Activated naive CD8-positive, alpha-beta T cell treated with anti-CD3 and anti-CD28 coated beads, Interleukin-2, amount 10 ng/mL, durations not matched to agents 7 days and 5 days (primary cell): ENCODE measurements around the gene ADARB1. TPM values are rescaled to one million over a fixed set of nuclear protein-coding genes. Genes with fewer than 3 reads are reported as not detected.

Source experiments
- ATAC-seq: fragments of 150-1000 bp; cut with Tn5 transposase; one replicate; pipeline ENCODE4 v1.10.0; 2021; ENCODE audit warnings: low read depth, moderate library complexity
- POLR2A ChIA-PET: fragments of 350-600 bp; sonication (Branson Sonifier 250); formaldehyde crosslinking; loops from one replicate; lab custom pipeline; 2021; ENCODE audit warnings: antibody characterized with exemption; lab: Charles Lee
- DNase-seq: peaks from one replicate; pipeline ENCODE4 v3.0.0; 2021
- H3K27ac Mint-ChIP-seq: one replicate; pipeline ENCODE4 v1.8.0; 2022; ENCODE audit warnings: mild to moderate bottlenecking, mixed read lengths
- H3K27me3 Mint-ChIP-seq: one replicate; pipeline ENCODE4 v1.8.0; 2022; ENCODE audit warnings: mild to moderate bottlenecking, moderate library complexity, mixed read lengths
- H3K36me3 Mint-ChIP-seq: one replicate; pipeline ENCODE4 v1.8.0; 2021; ENCODE audit warnings: mild to moderate bottlenecking, mixed read lengths
- H3K4me1 Mint-ChIP-seq: one replicate; pipeline ENCODE4 v1.8.0; 2021; ENCODE audit warnings: mixed read lengths
- H3K4me3 Mint-ChIP-seq: one replicate; pipeline ENCODE4 v1.8.0; 2022; ENCODE audit warnings: mild to moderate bottlenecking, moderate library complexity, mixed read lengths
- H3K9me3 Mint-ChIP-seq: one replicate; pipeline ENCODE4 v1.8.0; 2021; ENCODE audit warnings: mixed read lengths
- total RNA-seq, 2 experiments: library from RNA; stranded (reverse); gene quantifications; one replicate each; pipeline ENCODE4 v1.2.3, GENCODE V29; 2021

The ADARB1 gene
- total RNA-seq, 2 experiments from 2014 or later = 48.3 to 48.4 TPM

GRCh38 chr21:45090966-45091365, 16.6 kb downstream of the ADARB1 start:
- Mint-ChIP-seq H3K4me1 (peaks cover 54% of the 10 kb centered on the region), H3K27me3 (no peaks in the 10 kb centered on the region), H3K9me3 (no peaks in the 10 kb centered on the region), H3K27ac (no peak overlapping the region), H3K4me3 (no peak overlapping the region), H3K36me3 (peaks cover 10% of the 10 kb centered on the region)
- DNase-seq (no peak), ATAC-seq (no peak)
- POLR2A ChIA-PET = no interaction called here

DNA sequence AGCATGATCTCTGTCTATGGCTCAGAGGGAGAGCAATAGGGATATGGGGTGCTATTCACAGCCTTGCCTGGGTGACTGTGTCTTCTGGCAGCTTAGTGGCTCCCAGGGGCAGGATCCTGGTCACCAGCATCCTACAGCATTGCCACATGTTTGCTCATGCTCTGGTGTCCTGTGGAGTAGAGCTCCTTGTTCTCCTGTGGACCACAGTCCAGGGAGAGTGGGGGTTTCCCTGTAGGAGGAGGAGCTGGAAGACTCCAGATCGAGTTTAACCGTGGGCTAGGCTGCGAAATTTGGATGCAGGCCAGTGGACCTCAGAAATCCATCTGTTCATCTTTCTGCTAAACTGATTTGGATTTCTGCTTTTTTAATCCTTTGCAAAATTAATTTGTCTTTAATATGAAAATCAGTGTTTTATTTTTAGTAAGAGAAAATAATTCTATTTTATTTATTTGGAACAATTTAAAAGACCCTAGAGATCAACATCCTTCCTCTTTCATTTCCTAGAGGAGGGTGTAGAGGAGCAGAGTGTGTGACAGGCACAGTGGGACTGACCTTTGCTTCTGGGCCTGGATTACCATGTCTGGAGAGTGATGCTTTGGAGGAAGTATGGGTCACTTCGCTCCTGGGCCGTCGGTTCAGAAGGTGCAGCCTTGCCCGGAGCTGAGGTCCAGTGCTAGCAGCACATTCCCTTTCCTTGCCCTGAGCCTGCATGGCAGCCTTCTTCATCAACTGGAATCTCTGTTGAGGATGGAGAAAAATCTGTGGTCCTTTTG, 17.4 kb downstream of the ADARB1 start:
- ATAC-seq (no peak), DNase-seq (no peak)
- H3K4me3 Mint-ChIP-seq = no peak overlapping the region
- H3K36me3 Mint-ChIP-seq = peaks cover 12% of the 10 kb centered on the region
- H3K4me1 Mint-ChIP-seq = peaks cover 46% of the 10 kb centered on the region
- no peak overlapping the region for H3K27ac Mint-ChIP-seq
- no peaks in the 10 kb centered on the region for H3K27me3 Mint-ChIP-seq
- POLR2A ChIA-PET = no interaction called here
- no peaks in the 10 kb centered on the region for H3K9me3 Mint-ChIP-seq

DNA sequence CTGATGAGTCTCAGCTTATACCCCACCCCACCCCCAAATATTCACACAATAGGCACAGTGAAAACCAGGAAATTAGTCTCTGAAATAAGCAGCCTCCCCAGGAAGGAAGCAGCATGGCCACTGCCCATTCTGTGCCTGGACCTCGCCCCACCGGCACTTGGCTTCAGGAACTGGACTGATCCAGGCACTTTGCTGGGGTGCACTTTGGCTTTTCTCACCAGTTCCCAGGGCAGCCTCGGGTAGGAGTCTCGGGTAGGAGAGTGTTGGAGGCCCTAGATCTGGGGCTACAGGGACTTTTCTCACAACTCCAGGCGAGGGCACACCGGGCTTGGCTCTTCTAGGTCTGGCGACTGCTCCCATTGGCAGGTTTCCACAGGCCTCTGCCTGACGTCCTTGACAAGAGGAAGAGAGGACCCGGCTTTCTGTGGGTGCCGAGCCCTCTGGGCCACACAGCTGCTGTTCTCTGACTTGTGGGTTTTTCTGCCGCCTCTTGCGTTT, 18.7 kb downstream of the ADARB1 start:
- POLR2A ChIA-PET = no interaction called here
- H3K9me3 Mint-ChIP-seq = no peaks in the 10 kb centered on the region
- peaks cover 38% of the 10 kb centered on the region for H3K4me1 Mint-ChIP-seq
- no peaks in the 10 kb centered on the region for H3K27me3 Mint-ChIP-seq
- no peak for DNase-seq
- peaks cover 9% of the 10 kb centered on the region for H3K36me3 Mint-ChIP-seq
- ATAC-seq = peak; percentile 37
- no peak overlapping the region for H3K27ac Mint-ChIP-seq
- peak overlapping the region; percentile 7 for H3K4me3 Mint-ChIP-seq

GRCh38 chr21:45094412-45094811, 20.0 kb downstream of the ADARB1 start:
- Mint-ChIP-seq H3K27me3 (no peaks in the 10 kb centered on the region), H3K4me3 (no peak overlapping the region), H3K36me3 (peaks cover 9% of the 10 kb centered on the region), H3K4me1 (peaks cover 33% of the 10 kb centered on the region), H3K9me3 (no peaks in the 10 kb centered on the region), H3K27ac (no peak overlapping the region)
- DNase-seq (no peak), ATAC-seq (no peak)
- POLR2A ChIA-PET = interaction anchor here (1.0 kb wide), 1 partner anchor 10 kb away, joined by 3 read pairs; no protein-coding TSS in a partner anchor

DNA sequence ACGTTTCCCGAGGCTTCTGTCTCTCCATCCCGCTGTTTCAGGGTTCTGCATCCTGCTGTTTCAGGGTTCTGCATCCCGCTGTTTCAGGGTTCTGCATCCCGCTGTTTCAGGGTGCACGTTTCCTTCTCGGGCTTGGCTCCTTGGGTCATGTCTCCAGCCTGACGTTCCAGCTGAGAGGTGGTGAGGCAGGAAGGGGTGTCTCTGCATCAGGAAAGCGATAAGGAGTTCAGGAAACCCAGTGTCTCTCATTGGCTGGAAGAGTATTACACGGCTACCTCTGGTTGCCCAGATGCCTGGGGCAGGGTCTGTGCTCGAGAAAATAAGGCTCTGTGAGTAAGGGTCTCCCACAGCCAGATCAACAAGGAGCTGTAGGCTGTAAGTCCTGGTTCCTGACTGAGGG, 21.1 kb downstream of the ADARB1 start:
- H3K36me3 Mint-ChIP-seq = peaks cover 4% of the 10 kb centered on the region
- no peak for ATAC-seq
- no peak overlapping the region for H3K27ac Mint-ChIP-seq
- H3K4me3 Mint-ChIP-seq = no peak overlapping the region
- POLR2A ChIA-PET = no interaction called here
- H3K27me3 Mint-ChIP-seq = no peaks in the 10 kb centered on the region
- H3K4me1 Mint-ChIP-seq = peaks cover 28% of the 10 kb centered on the region
- DNase-seq = no peak
- H3K9me3 Mint-ChIP-seq = no peaks in the 10 kb centered on the region

DNA sequence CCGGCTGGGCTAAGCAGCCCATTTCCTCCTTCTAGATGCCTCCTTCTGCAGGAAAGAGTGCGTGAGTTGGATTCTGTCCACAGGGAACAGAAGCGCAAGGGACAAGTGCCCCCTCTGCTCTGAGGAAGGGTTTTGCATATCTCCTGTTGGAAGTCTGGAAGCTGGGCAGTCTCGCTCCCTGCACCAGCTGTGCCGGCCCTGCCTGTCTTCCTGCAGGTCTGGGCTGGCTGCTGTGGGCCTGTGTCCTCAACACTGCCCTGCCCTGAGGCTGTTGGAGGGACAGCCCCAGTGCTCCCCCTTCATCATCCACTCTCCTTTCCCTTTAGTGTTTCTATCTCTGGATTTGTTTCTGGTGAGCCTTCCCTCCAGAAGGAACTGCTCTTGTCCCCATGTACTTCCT, 21.8 kb downstream of the ADARB1 start:
- POLR2A ChIA-PET = no interaction called here
- no peaks in the 10 kb centered on the region for H3K27me3 Mint-ChIP-seq
- peaks cover 1% of the 10 kb centered on the region for H3K36me3 Mint-ChIP-seq
- H3K27ac Mint-ChIP-seq = peak overlapping the region; percentile 64
- H3K4me1 Mint-ChIP-seq = peaks cover 24% of the 10 kb centered on the region
- no peaks in the 10 kb centered on the region for H3K9me3 Mint-ChIP-seq
- ATAC-seq = no peak
- H3K4me3 Mint-ChIP-seq = no peak overlapping the region
- DNase-seq = no peak

DNA sequence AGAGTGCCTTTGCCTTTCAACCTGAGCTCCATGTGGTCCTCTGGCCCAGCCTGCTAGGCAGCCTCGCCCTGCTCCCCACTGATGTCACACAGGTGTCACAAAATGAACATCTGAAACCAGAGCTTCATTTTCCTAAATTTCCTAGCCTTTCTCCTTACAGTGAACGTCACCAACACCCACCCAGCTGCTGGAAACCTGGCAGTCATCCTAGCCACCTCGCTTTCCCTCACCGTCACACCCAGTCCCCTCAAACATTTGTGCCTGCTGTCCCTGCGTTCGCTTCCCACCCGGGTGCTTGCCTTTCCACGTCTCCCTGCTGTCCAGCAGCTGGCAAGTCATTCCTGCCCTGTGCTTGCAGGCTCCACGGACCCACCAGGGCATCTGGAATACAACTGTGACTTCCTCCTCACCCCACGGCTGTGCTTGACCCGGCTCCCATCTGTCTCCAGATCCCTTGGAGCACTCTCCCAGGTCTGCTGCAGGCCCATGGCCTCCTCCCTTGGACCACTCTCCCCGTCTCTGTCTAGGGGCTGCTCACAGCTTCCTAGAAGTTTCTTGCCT, 23.5 kb downstream of the ADARB1 start:
- Mint-ChIP-seq H3K36me3 (peaks cover 1% of the 10 kb centered on the region), H3K27ac (no peak overlapping the region), H3K27me3 (no peaks in the 10 kb centered on the region), H3K9me3 (no peaks in the 10 kb centered on the region), H3K4me1 (peaks cover 26% of the 10 kb centered on the region), H3K4me3 (no peak overlapping the region)
- POLR2A ChIA-PET = interaction anchor here (0.9 kb wide), 1 partner anchor 23 kb away, joined by 3 read pairs; the partner anchor contains the start of gene ADARB1
- no peak for DNase-seq
- no peak for ATAC-seq

DNA sequence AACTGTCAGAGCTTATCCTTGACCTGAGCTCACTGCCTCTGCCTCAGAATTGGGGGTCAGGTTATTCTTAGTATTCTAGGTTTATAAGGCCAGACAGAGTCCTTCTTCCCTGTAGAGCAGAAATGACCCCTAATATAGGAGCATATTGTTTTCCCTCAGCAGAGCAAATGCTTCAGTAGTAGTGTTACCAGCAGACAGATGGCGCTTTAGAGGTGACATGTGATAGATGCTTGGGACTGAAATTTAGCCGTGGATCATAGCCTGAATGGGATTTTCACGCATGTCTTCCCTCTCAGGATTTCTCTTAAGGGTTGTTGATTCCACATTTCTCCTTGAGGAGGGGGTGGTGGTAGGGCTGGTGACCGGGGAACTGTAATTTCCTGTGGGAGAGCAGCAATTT, 24.5 kb downstream of the ADARB1 start:
- Mint-ChIP-seq H3K4me3 (no peak overlapping the region), H3K27ac (no peak overlapping the region), H3K27me3 (no peaks in the 10 kb centered on the region), H3K4me1 (peaks cover 19% of the 10 kb centered on the region), H3K9me3 (no peaks in the 10 kb centered on the region), H3K36me3 (peaks cover 1% of the 10 kb centered on the region)
- ATAC-seq = peak; percentile 33
- no peak for DNase-seq
- POLR2A ChIA-PET = no interaction called here

DNA sequence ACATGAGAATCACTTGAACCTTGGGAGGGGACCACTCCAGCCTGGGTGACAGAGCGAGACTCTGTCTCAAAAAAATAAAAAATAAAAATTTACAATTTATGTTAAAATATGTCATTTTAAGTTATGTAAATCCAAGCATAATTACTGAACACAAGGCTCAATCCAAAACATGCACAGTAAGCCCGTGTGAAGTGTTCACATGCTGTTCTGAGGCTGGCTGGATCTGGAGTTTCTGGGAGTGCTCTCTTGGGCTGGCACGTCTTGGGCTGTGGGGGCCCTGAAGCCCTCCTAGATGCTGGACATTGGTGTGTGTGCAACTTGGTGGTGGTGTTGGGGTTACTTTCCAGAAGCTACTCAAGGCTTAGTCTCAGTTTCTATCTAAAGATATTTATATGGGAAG, 25.2 kb downstream of the ADARB1 start:
- Mint-ChIP-seq H3K36me3 (peaks cover 4% of the 10 kb centered on the region), H3K27me3 (no peaks in the 10 kb centered on the region), H3K27ac (no peak overlapping the region), H3K9me3 (no peaks in the 10 kb centered on the region), H3K4me3 (no peak overlapping the region), H3K4me1 (peaks cover 26% of the 10 kb centered on the region)
- no peak for DNase-seq
- POLR2A ChIA-PET = no interaction called here
- ATAC-seq = no peak

DNA sequence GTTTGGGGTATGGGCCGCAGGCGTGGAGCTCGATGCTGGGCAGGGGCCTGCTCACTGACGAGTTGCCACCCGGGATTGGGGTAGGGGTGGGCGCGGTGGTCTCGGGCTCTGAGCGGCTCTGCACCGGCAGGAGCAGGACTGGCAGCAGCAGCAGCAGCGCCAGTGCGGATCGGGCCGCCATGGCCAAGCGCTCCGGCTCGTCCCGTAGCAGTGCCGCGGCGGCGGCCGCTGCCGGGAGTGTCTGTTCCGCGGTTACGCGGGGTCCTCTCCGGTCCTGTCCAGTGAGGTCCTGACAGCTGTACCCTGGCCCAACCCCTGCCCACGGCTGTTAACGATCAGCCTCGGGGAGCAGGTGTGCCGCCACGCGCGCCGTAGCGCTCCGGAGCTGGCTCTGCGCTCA, 26.5 kb downstream of the ADARB1 start:
- POLR2A ChIA-PET = no interaction called here
- no peak for ATAC-seq
- H3K36me3 Mint-ChIP-seq = peaks cover 4% of the 10 kb centered on the region
- no peaks in the 10 kb centered on the region for H3K27me3 Mint-ChIP-seq
- H3K9me3 Mint-ChIP-seq = no peaks in the 10 kb centered on the region
- peaks cover 39% of the 10 kb centered on the region for H3K4me1 Mint-ChIP-seq
- H3K27ac Mint-ChIP-seq = no peak overlapping the region
- H3K4me3 Mint-ChIP-seq = no peak overlapping the region
- no peak for DNase-seq

- POLR2A ChIA-PET = interaction anchor here (0.6 to 1.3 kb wide), 2 partner anchors 24 to 168 kb away, joined by 3 read pairs; no protein-coding TSS in a partner anchor
- H3K36me3 Mint-ChIP-seq = peaks cover 3% of the 10 kb centered on the region
- no peaks in the 10 kb centered on the region for H3K27me3 Mint-ChIP-seq
- no peak overlapping the region for H3K4me3 Mint-ChIP-seq
- ATAC-seq (no peak), DNase-seq (no peak)
- no peak overlapping the region for H3K27ac Mint-ChIP-seq
- peaks cover 44% of the 10 kb centered on the region for H3K4me1 Mint-ChIP-seq
- no peaks in the 10 kb centered on the region for H3K9me3 Mint-ChIP-seq
Measured at GRCh38 chr21:45102391-45102932, 28.1 kb downstream of the ADARB1 start.

GRCh38 chr21:45103971-45104520, 29.7 kb downstream of the ADARB1 start:
- DNase-seq = no peak
- POLR2A ChIA-PET = interaction anchor here (1.5 kb wide), 1 partner anchor 10 kb away, joined by 3 read pairs; no protein-coding TSS in a partner anchor
- peaks cover 5% of the 10 kb centered on the region for H3K36me3 Mint-ChIP-seq
- no peak for ATAC-seq
- peak overlapping the region; percentile 1 for H3K4me3 Mint-ChIP-seq
- peaks cover 43% of the 10 kb centered on the region for H3K4me1 Mint-ChIP-seq
- H3K27me3 Mint-ChIP-seq = no peaks in the 10 kb centered on the region
- H3K9me3 Mint-ChIP-seq = peaks cover 2% of the 10 kb centered on the region
- H3K27ac Mint-ChIP-seq = peak overlapping the region; percentile 37

GRCh38 chr21:45104560-45104959, 30.2 kb downstream of the ADARB1 start:
- no peaks in the 10 kb centered on the region for H3K27me3 Mint-ChIP-seq
- peaks cover 2% of the 10 kb centered on the region for H3K9me3 Mint-ChIP-seq
- DNase-seq = no peak
- H3K27ac Mint-ChIP-seq = peak overlapping the region; percentile 44
- H3K36me3 Mint-ChIP-seq = peaks cover 5% of the 10 kb centered on the region
- ATAC-seq = peak; percentile 54
- POLR2A ChIA-PET = interaction anchor here (1.5 kb wide), 1 partner anchor 11 kb away, joined by 3 read pairs; no protein-coding TSS in a partner anchor
- H3K4me3 Mint-ChIP-seq = peak overlapping the region; percentile 50
- peaks cover 48% of the 10 kb centered on the region for H3K4me1 Mint-ChIP-seq
